Uterus (tissue), 4 donors: ENCODE measurements around the gene FAN1. TPM values are rescaled to one million over a fixed set of nuclear protein-coding genes. Genes with fewer than 3 reads are reported as not detected.

ENCODE experiments used
- DNase-seq, 2 donors: peaks; one replicate each; pipeline ENCODE4 v3.0.0-alpha.2; 2019 to 2020
- H3K27ac ChIP-seq, 2 donors: fragments of 200-600 bp; sonication (generic); 1 replicate in 1 of 2; 2 replicates in 1 of 2; pipeline ENCODE4 v1.5.1; 2016 to 2018
- H3K27me3 ChIP-seq, 2 donors: fragments of 200-600 bp; sonication (generic); one replicate each; pipeline ENCODE4 v1.5.1; 2018 to 2019; ENCODE audit warnings: control low read depth in 1 of 2
- H3K36me3 ChIP-seq, 2 donors: fragments of 200-600 bp; sonication (generic); one replicate each; pipeline ENCODE4 v1.5.1; 2019; ENCODE audit warnings: control low read depth in 1 of 2
- H3K4me1 ChIP-seq, 2 donors: fragments of 200-600 bp; sonication (generic); one replicate each; pipeline ENCODE4 v1.5.1; 2018 to 2019; ENCODE audit warnings: control low read depth in 1 of 2
- H3K4me3 ChIP-seq, 2 donors: fragments of 200-600 bp; sonication (generic); 1 replicate in 1 of 2; 2 replicates in 1 of 2; pipeline ENCODE4 v1.5.1; 2018 to 2019; ENCODE audit warnings: mild to moderate bottlenecking in 1 of 2
- H3K9me3 ChIP-seq, 2 donors: fragments of 200-600 bp; sonication (generic); one replicate each; pipeline ENCODE4 v1.5.1; 2019; ENCODE audit warnings: control low read depth in 1 of 2
- POLR2A ChIP-seq, 2 donors: fragments of 450-650 bp; IDR thresholded peaks; one replicate each; pipeline ENCODE4 v1.6.1; 2016; ENCODE audit warnings: antibody characterized with exemption in 2 of 2, mild to moderate bottlenecking in 1 of 2, moderate library complexity in 1 of 2
- intact Hi-C: fragments of 100-400 bp; cut with DNase I; formaldehyde crosslinking; loops from one replicate; pipeline ENCODE4 v1.15.1; 2023; ENCODE audit warnings: low total_unique reads
- total RNA-seq, 4 donors: library from RNA; depleted of rRNA in 3 of 4; stranded (reverse); fragments of >200 nt in 3 of 4; gene quantifications; one replicate each; pipeline versions ENCODE4 v1.1.0 to v1.2.4, GENCODE V29; 2014 to 2023
- TF ChIP-seq, protein P1 (sequence below), 4 experiments: fragments of 200-600 bp in 2 of 4; fragments of 450-650 bp in 2 of 4; sonication (generic) in 2 of 4; IDR thresholded peaks; one replicate each; pipeline ENCODE4 v1.5.1; 2016 to 2019; ENCODE audit warnings: antibody characterized with exemption in 4 of 4, mild to moderate bottlenecking in 2 of 4, moderate library complexity in 1 of 4
- donor health status: DM: yes; HTN: yes; CAD: no.

The FAN1 gene
- total RNA-seq, 4 donors from 2014 or later: 9.4 to 38.3 (median 19.2) TPM

DNA sequence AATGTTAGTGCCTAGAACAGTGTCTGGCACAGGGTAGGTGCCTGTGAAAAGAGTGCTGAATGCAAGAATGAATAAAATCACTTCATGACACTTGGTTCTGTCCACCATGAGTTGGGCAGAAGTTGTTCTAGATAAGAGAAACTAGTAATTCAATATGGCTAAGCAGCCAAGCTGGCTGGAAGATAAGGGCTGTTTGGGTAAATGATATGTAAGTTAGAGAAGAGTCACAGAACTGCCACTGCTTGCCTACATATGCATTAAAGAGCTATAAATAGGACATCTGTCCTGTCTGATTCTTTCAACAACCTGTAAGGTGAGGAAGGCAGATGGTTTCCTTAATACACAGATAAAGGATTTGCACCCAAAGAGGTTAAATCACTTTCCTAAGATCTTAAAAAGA lies 74.6 kb downstream of the FAN1 start:
- no peaks in the 10 kb centered on the region for H3K4me1 ChIP-seq

DNA sequence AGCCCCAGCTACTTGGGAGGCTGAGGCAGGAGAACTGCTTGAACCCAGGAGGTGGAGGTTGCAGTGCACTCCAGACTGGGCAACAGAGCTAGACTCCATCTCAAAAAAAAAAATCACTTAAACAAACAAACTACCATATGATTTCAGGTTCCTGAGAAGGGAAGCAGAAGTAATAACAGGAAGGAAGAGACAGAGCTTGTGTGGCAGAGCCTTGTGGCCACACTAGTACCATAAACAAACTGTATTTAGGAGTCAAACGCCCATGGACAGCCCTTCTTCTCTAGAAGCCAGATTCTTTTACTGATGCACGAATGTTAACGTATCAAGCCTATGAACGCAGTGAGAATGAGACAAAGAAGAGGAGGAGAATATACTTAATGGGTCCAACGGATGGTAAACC lies 75.7 kb downstream of the FAN1 start:
- DNase-seq: no peak
- H3K4me3 ChIP-seq: no peak overlapping the region
- H3K4me1 ChIP-seq: no peaks in the 10 kb centered on the region
- no peaks in the 10 kb centered on the region for H3K27me3 ChIP-seq
- intact Hi-C loops: no loop called here
- no peaks in the 10 kb centered on the region for H3K36me3 ChIP-seq
- no peak overlapping the region for H3K27ac ChIP-seq
- no peaks in the 10 kb centered on the region for H3K9me3 ChIP-seq
- TF ChIP-seq, protein P1, sequence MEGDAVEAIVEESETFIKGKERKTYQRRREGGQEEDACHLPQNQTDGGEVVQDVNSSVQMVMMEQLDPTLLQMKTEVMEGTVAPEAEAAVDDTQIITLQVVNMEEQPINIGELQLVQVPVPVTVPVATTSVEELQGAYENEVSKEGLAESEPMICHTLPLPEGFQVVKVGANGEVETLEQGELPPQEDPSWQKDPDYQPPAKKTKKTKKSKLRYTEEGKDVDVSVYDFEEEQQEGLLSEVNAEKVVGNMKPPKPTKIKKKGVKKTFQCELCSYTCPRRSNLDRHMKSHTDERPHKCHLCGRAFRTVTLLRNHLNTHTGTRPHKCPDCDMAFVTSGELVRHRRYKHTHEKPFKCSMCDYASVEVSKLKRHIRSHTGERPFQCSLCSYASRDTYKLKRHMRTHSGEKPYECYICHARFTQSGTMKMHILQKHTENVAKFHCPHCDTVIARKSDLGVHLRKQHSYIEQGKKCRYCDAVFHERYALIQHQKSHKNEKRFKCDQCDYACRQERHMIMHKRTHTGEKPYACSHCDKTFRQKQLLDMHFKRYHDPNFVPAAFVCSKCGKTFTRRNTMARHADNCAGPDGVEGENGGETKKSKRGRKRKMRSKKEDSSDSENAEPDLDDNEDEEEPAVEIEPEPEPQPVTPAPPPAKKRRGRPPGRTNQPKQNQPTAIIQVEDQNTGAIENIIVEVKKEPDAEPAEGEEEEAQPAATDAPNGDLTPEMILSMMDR (IDR thresholded peaks at IDR 0.05): no peak
- TF ChIP-seq POLR2A (IDR thresholded peaks at IDR 0.05): no peak

More for the DNA sequence above, 74.6 kb downstream of the FAN1 start:
- H3K36me3 ChIP-seq: no peaks in the 10 kb centered on the region
- H3K4me3 ChIP-seq: no peak overlapping the region
- intact Hi-C loops: no loop called here
- DNase-seq: no peak
- no peak overlapping the region for H3K27ac ChIP-seq
- TF ChIP-seq, protein P1 (IDR thresholded peaks at IDR 0.05): no peak
- no peak for TF ChIP-seq POLR2A (IDR thresholded peaks at IDR 0.05)
- H3K9me3 ChIP-seq: no peaks in the 10 kb centered on the region
- H3K27me3 ChIP-seq: no peaks in the 10 kb centered on the region

DNA sequence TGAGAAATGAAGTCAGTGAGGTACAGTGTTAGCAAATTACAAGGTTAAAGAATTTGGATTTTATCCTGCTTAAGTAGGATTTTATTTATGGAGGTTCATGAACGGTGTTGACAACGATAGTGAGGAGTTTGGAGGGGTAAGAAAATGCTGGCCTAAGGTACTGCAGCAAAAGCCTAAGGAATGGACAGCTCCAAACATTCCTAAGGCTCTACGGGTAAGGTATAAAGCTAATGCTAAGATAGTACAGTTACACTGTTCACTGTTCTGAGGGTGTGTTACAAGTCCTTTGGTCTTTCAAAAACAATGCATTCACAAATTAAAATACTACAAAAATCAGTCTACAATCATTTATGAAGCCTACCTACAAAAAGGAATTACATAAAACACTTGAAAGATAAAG lies 80.4 kb downstream of the FAN1 start:
- Histone ChIP-seq H3K4me1 (peaks cover 0 to 4% of the 10 kb centered on the region in 2 donors), H3K27me3 (no peaks in the 10 kb centered on the region), H3K4me3 (no peak overlapping the region), H3K27ac (peak overlapping the region in 1 of 2 donors; percentile 36), H3K36me3 (no peaks in the 10 kb centered on the region), H3K9me3 (no peaks in the 10 kb centered on the region)
- TF ChIP-seq POLR2A (IDR thresholded peaks at IDR 0.05): no peak
- TF ChIP-seq, protein P1 (IDR thresholded peaks at IDR 0.05): no peak
- intact Hi-C loops: no loop called here
- DNase-seq: no peak

DNA sequence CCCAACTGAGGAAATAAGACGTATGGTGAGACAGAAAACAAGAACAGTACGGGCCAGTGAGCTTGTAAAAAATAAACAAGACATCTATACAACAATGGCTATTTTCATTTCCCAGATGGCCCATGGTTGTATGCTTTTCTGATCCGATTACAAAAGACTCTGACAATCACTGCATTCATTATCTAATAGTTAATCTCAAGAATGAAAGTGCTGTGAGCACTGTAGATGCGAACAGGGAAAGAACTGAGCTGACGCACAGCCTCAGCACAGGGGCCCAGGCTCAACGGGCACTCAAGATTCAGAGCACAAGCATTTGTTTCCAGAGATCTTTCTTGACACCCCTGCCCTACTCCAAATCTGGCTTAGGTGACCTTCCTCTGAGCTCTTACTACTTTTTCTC lies 80.8 kb downstream of the FAN1 start:
- no peaks in the 10 kb centered on the region for H3K36me3 ChIP-seq
- H3K4me3 ChIP-seq: no peak overlapping the region
- no peaks in the 10 kb centered on the region for H3K9me3 ChIP-seq
- peaks cover 0 to 4% of the 10 kb centered on the region in 2 donors for H3K4me1 ChIP-seq
- intact Hi-C loops: no loop called here
- H3K27ac ChIP-seq: peak overlapping the region; percentile 18 to 36
- TF ChIP-seq, protein P1 (IDR thresholded peaks at IDR 0.05): no peak
- H3K27me3 ChIP-seq: no peaks in the 10 kb centered on the region
- DNase-seq: no peak

DNA sequence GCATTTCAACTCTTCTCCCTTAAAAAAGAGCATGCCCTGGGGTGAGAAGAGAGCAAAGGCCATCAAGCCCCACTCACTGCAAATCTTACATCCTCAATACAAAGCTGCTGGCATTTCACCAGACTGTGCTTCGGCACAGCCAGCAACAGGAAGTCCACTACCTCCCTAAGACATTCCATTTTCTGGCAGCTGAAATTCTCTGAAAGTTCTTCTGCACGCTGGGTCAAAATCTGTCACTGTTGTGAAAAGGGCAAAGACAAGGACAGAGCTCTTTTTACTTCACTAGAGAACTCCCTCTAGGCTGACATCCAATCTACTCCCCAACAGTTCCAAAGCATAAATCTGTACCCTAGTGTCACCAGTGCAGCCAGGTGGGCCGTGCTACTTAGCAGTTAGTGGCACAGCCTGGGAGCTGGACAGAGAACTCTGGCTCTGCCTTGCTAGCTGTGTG lies 81.4 kb downstream of the FAN1 start:
- intact Hi-C loops: no loop called here
- Histone ChIP-seq H3K4me1 (peaks cover 0 to 4% of the 10 kb centered on the region in 2 donors), H3K4me3 (no peak overlapping the region), H3K36me3 (no peaks in the 10 kb centered on the region), H3K9me3 (no peaks in the 10 kb centered on the region), H3K27ac (peak overlapping the region; percentile 18 to 36), H3K27me3 (no peaks in the 10 kb centered on the region)
- no peak for DNase-seq
- no peak for TF ChIP-seq POLR2A (IDR thresholded peaks at IDR 0.05)
- TF ChIP-seq, protein P1 (IDR thresholded peaks at IDR 0.05): no peak
